ENCODE data around the gene SFPQ. TPM values are rescaled to one million over a fixed set of nuclear protein-coding genes. Genes with fewer than 3 reads are reported as not detected.

Gene SFPQ
- total RNA-seq, 1 experiment from 2014 or later, result 299 TPM

- H3K79me2 ChIP-seq (ENCODE audit: low read depth), result peaks cover 100% of the 10 kb centered on the region
- no peak overlapping the region for H2AFZ ChIP-seq
- no peak overlapping the region for H3K4me3 ChIP-seq
- intact Hi-C loops (cut with micrococcal nuclease; ENCODE audit: unreplicated experiment), result no loop called here
- peaks cover 84% of the 10 kb centered on the region for H3K36me3 ChIP-seq (ENCODE audit: low read depth)
- POLR2A ChIA-PET (ENCODE audit: unreplicated experiment), result no interaction called here
- no peaks in the 10 kb centered on the region for H3K9me3 ChIP-seq (ENCODE audit: insufficient read depth, low read depth)
- H4K20me1 ChIP-seq (ENCODE audit: insufficient read depth), result peaks cover 89% of the 10 kb centered on the region
- DNase-seq, result no peak
- H3K4me2 ChIP-seq, result peak overlapping the region; percentile 13; the same call in 1 of the 2 replicates
- H3K4me1 ChIP-seq (replicated peaks; ENCODE audit: insufficient read depth), result peaks cover 25% of the 10 kb centered on the region
- TF ChIP-seq CTCF (conservative IDR thresholded peaks at IDR 0.05) (no peak), EZH2 (IDR thresholded peaks at IDR 0.05; ENCODE audit: low read depth) (no peak)
- H3K9me2 ChIP-seq (ENCODE audit: insufficient read depth), result no peaks in the 10 kb centered on the region
- H3K27me3 ChIP-seq (ENCODE audit: insufficient read depth, low read depth), result no peaks in the 10 kb centered on the region
- CTCF ChIA-PET, result no interaction called here
- peaks cover 88% of the 10 kb centered on the region for H3F3A ChIP-seq (ENCODE audit: insufficient read depth, low read depth)
- H3K27ac ChIP-seq, result no peak overlapping the region
- BruUV-seq (replicated peaks), result no TSS peak
Measured at GRCh38 chr1:35187816-35188342, 5.1 kb downstream of the SFPQ start.

- no peaks in the 10 kb centered on the region for H3K27me3 ChIP-seq (ENCODE audit: insufficient read depth, low read depth)
- H3K4me1 ChIP-seq (replicated peaks; ENCODE audit: insufficient read depth), result peaks cover 25% of the 10 kb centered on the region
- intact Hi-C loops (cut with micrococcal nuclease; ENCODE audit: unreplicated experiment), result no loop called here
- no peak for DNase-seq
- CTCF ChIA-PET, result no interaction called here
- no TSS peak for BruUV-seq (replicated peaks)
- H3K27ac ChIP-seq, result no peak overlapping the region
- H3K4me3 ChIP-seq, result no peak overlapping the region
- no peak overlapping the region for H2AFZ ChIP-seq
- no peak overlapping the region for H3K4me2 ChIP-seq
- no peaks in the 10 kb centered on the region for H3K9me2 ChIP-seq (ENCODE audit: insufficient read depth)
- TF ChIP-seq EZH2 (IDR thresholded peaks at IDR 0.05; ENCODE audit: low read depth) (no peak), CTCF (conservative IDR thresholded peaks at IDR 0.05) (no peak)
- peaks cover 97% of the 10 kb centered on the region for H3K36me3 ChIP-seq (ENCODE audit: low read depth)
- H3F3A ChIP-seq (ENCODE audit: insufficient read depth, low read depth), result peaks cover 98% of the 10 kb centered on the region
- peaks cover 99% of the 10 kb centered on the region for H4K20me1 ChIP-seq (ENCODE audit: insufficient read depth)
- no peaks in the 10 kb centered on the region for H3K9me3 ChIP-seq (ENCODE audit: insufficient read depth, low read depth)
- POLR2A ChIA-PET (ENCODE audit: unreplicated experiment), result interaction anchor here (0.7 kb wide), 1 partner anchor 15 kb away, joined by 8 read pairs; no protein-coding TSS in a partner anchor
- peaks cover 100% of the 10 kb centered on the region for H3K79me2 ChIP-seq (ENCODE audit: low read depth)
Measured at GRCh38 chr1:35186239-35186638, 6.7 kb downstream of the SFPQ start.

- no peak overlapping the region for H3K27ac ChIP-seq
- no peak overlapping the region for H3K4me2 ChIP-seq
- H3K36me3 ChIP-seq (ENCODE audit: low read depth), result peaks cover 97% of the 10 kb centered on the region
- H3K79me2 ChIP-seq (ENCODE audit: low read depth), result peaks cover 100% of the 10 kb centered on the region
- ChIA-PET CTCF (no interaction called here), POLR2A (ENCODE audit: unreplicated experiment) (no interaction called here)
- no peak for DNase-seq
- peaks cover 19% of the 10 kb centered on the region for H3K4me1 ChIP-seq (replicated peaks; ENCODE audit: insufficient read depth)
- no peaks in the 10 kb centered on the region for H3K9me2 ChIP-seq (ENCODE audit: insufficient read depth)
- H3K9me3 ChIP-seq (ENCODE audit: insufficient read depth, low read depth), result no peaks in the 10 kb centered on the region
- TF ChIP-seq CTCF (conservative IDR thresholded peaks at IDR 0.05) (no peak), EZH2 (IDR thresholded peaks at IDR 0.05; ENCODE audit: low read depth) (no peak)
- intact Hi-C loops (cut with micrococcal nuclease; ENCODE audit: unreplicated experiment), result no loop called here
- no peak overlapping the region for H2AFZ ChIP-seq
- peaks cover 98% of the 10 kb centered on the region for H3F3A ChIP-seq (ENCODE audit: insufficient read depth, low read depth)
- H3K27me3 ChIP-seq (ENCODE audit: insufficient read depth, low read depth), result no peaks in the 10 kb centered on the region
- H4K20me1 ChIP-seq (ENCODE audit: insufficient read depth), result peaks cover 99% of the 10 kb centered on the region
- BruUV-seq (replicated peaks), result no TSS peak
- H3K4me3 ChIP-seq, result no peak overlapping the region
Measured at GRCh38 chr1:35185200-35185599, 7.7 kb downstream of the SFPQ start.
